A549 treated with AZD9567 at 1 μM for 4 hours (cell line): ENCODE data around the gene GOPC. TPM values are rescaled to one million over a fixed set of nuclear protein-coding genes. Genes with fewer than 3 reads are reported as not detected.

Experiments
- total RNA-seq: library from RNA; stranded (reverse); fragments of 200-300 nt; extraction: Qiagen RNA extraction; gene quantifications from 5 replicates; pipeline ENCODE4 v1.2.3, GENCODE V29; 2022; ENCODE audit not compliant: insufficient read depth

GOPC gene
- total RNA-seq, result 13.9 to 17.8 TPM (median 17.6 TPM) in 5 replicates

GRCh38 chr6:117602151-117602898, at the start of gene GOPC:
TSS of gene GOPC (minus strand) at chr6:117602511. CDS start at chr6:117602288, 223 bp downstream.

Other genes with a start within 250 kb of the GOPC start
- 0.14 to 0.32 TPM (median 0.20 TPM) in 4 of 5 replicates, not detected in the other for gene ROS1, start 176.6 kb downstream of the GOPC start, total RNA-seq
- gene DCBLD1, start 119.8 kb downstream of the GOPC start, total RNA-seq, result 19.8 to 43.4 TPM (median 22.6 TPM) in 5 replicates
- gene NUS1, start 73.0 kb upstream of the GOPC start, total RNA-seq, result 23.5 to 36.4 TPM (median 28.0 TPM) in 5 replicates